Heart right ventricle (tissue), 16 donors: Measurements from ENCODE around the gene LRIG1. TPM values are rescaled to one million over a fixed set of nuclear protein-coding genes. Genes with fewer than 3 reads are reported as not detected.
"Not testable (repeated sequence)": the region's sequence is repeated elsewhere in the genome, so short reads cannot be mapped to it uniquely, and the experiment has no call there.

Source experiments
- ATAC-seq, 8 donors: fragments of 200-7000 bp; cut with Tn5 transposase; one replicate each; pipeline ENCODE4 v1.9.1; 2020; ENCODE audit warnings: mild to moderate bottlenecking in 8 of 8, moderate library complexity in 8 of 8, moderate number of reproducible peaks in 1 of 8
- DNase-seq, 2 donors: peaks; one replicate each; pipeline ENCODE4 v3.0.0-alpha.2; 2020
- H3K27ac ChIP-seq, 10 donors: fragments of 200-600 bp; sonication (generic) in 2 of 10; one replicate each; pipeline versions ENCODE4 v1.5.0 to v1.8.0; 2020 to 2022; ENCODE audit warnings: mild to moderate bottlenecking in 3 of 10
- H3K27me3 ChIP-seq, 7 donors: fragments of 200-600 bp; one replicate each; pipeline ENCODE4 v1.8.0; 2021 to 2022; ENCODE audit warnings: mild to moderate bottlenecking in 2 of 7
- H3K36me3 ChIP-seq, 9 donors: fragments of 200-600 bp; sonication (generic) in 1 of 9; one replicate each; pipeline versions ENCODE4 v1.5.0 to v1.8.0; 2020 to 2022; ENCODE audit warnings: mild to moderate bottlenecking in 2 of 9
- H3K4me1 ChIP-seq, 9 donors: fragments of 200-600 bp; sonication (generic) in 1 of 9; one replicate each; pipeline versions ENCODE4 v1.5.0 to v1.8.0; 2020 to 2022; ENCODE audit warnings: mild to moderate bottlenecking in 4 of 9
- H3K4me3 ChIP-seq, 10 donors: fragments of 200-600 bp; sonication (generic) in 2 of 10; one replicate each; pipeline versions ENCODE4 v1.5.0 to v1.8.0; 2020 to 2022; ENCODE audit warnings: mild to moderate bottlenecking in 7 of 10, moderate library complexity in 2 of 10
- H3K9me3 ChIP-seq, 11 donors: fragments of 200-600 bp in 10 of 11; sonication (generic) in 2 of 11; one replicate each; pipeline versions ENCODE4 v1.5.0 to v1.8.0; 2013 to 2022; ENCODE audit warnings: mild to moderate bottlenecking in 2 of 11, control low read depth in 1 of 11, moderate library complexity in 1 of 11
- CTCF ChIP-seq, 9 donors: fragments of 200-600 bp; sonication (generic) in 2 of 9; IDR thresholded peaks; one replicate each; pipeline versions ENCODE4 v1.5.0 to v1.8.0; 2021 to 2022; ENCODE audit warnings: antibody characterized with exemption in 9 of 9, mild to moderate bottlenecking in 5 of 9, moderate library complexity in 1 of 9
- WGBS, 2 donors: extraction: QIAGEN DNeasy Blood & Tissue Kit; methylation state at CpG; one replicate each; pipeline ENCODE4 v1.1.7; 2013; ENCODE audit warnings: inconsistent platforms in 1 of 2; 5-methylcytosine and 5-hydroxymethylcytosine counted together
- intact Hi-C, 10 donors: fragments of 100-400 bp; cut with DNase I; formaldehyde crosslinking; loops; one replicate each; pipeline versions ENCODE4 v1.11.1 to v1.14.2; 2022
- polyA plus RNA-seq, 2 donors: library from polyadenylated mRNA; stranded (reverse); fragments of 200-250 nt; gene quantifications; one replicate each; pipeline ENCODE4 v1.2.3, GENCODE V29; 2013
- total RNA-seq, 10 donors: library from RNA; stranded (reverse); fragmentation: NEBNext Ultra II Directional in 3 of 10; extraction: Animal tissue kit (Norgen Biotek cat#: 25700) in 3 of 10; gene quantifications; one replicate each; pipeline versions ENCODE4 v1.2.1 to v1.2.4, GENCODE V29; 2021 to 2023
- donor health status: Arrhythmogenic right ventricular cardiomyopathy.
- donor health status: ischemic (EF 13 %, LVEDD 7.1; RV severe dilation, severe dysfunction).
- donor health status: healthy with polysubstance abuse.
- donor health status: DM: no; HTN: yes; CAD: no.
- donor health status: DM: no; HTN: no; CAD: no.
- donor health status: ischemic (EF 25% LVEDD 6.9; RV normal size, moderate dysfunction).
- donor health status: ischemic (EF 25% LVEDD 5.7; RV mildly dilated, moderate dysfunction).
- donor health status: healthy.
- donor health status: DM: yes; HTN: yes; CAD: no.
- donor health status: Ischemic cardiomyopathy.
- donor health status: ischemic (EF 35%, LVEDD 5.7; RV mildly dilated, moderate dysfunction).
- donor health status: nonischemic (EF 11% LVEDD 7.7; RV severe dilation, severe dysfunction).
- donor health status: DM: yes; HTN: yes; CAD: no.
- donor health status: PGD.
- donor health status: ischemic (EF 29% LVEDD 5.4; RV normal size, mild dysfunction).
- donor health status: nonischemic (EF 23%, LVEDD 6.1; RV moderate dilation, normal function).

Gene LRIG1
- total and polyA plus RNA-seq, 12 donors = 23.8 to 109 (median 94.2) TPM

- TF ChIP-seq CTCF (IDR thresholded peaks at IDR 0.05) = no peak
- peak overlapping the region in 8 of 10 donors; percentile 21 to 87 (median 66) for H3K27ac ChIP-seq
- H3K36me3 ChIP-seq = no peaks in the 10 kb centered on the region
- intact Hi-C loops = no loop called here
- no peak overlapping the region for H3K4me3 ChIP-seq
- no peak for DNase-seq
- H3K4me1 ChIP-seq = peaks cover 19 to 85% (median 61%) of the 10 kb centered on the region in 9 donors
- 89 to 91% methylated on average over 1 of the region's 1 CpG for WGBS, 2 donors
- ATAC-seq = no peak
- H3K27me3 ChIP-seq = no peaks in the 10 kb centered on the region
- peaks cover 0 to 14% (median 7%) of the 10 kb centered on the region in 11 donors for H3K9me3 ChIP-seq
Observed at GRCh38 chr3:66426135-66426534, 74.7 kb downstream of the LRIG1 start.

- H3K4me3 ChIP-seq = no peak overlapping the region
- ATAC-seq (peak in 1 of 8 donors; percentile 18), DNase-seq (no peak)
- H3K27ac ChIP-seq = peak overlapping the region in 9 of 10 donors; percentile 21 to 87 (median 65)
- no peaks in the 10 kb centered on the region for H3K36me3 ChIP-seq
- 77 to 88% methylated on average over 7 of the region's 7 CpGs for WGBS, 2 donors
- intact Hi-C loops = no loop called here
- H3K4me1 ChIP-seq = peaks cover 19 to 80% (median 58%) of the 10 kb centered on the region in 9 donors
- H3K9me3 ChIP-seq = peaks cover 0 to 17% (median 7%) of the 10 kb centered on the region in 11 donors
- no peaks in the 10 kb centered on the region for H3K27me3 ChIP-seq
- no peak for TF ChIP-seq CTCF (IDR thresholded peaks at IDR 0.05)
Observed at GRCh38 chr3:66425576-66426114, 75.2 kb downstream of the LRIG1 start.

- Histone ChIP-seq H3K4me3 (no peak overlapping the region), H3K36me3 (no peaks in the 10 kb centered on the region), H3K9me3 (peaks cover 0 to 17% (median 7%) of the 10 kb centered on the region in 11 donors), H3K4me1 (peaks cover 19 to 75% (median 52%) of the 10 kb centered on the region in 9 donors), H3K27me3 (no peaks in the 10 kb centered on the region), H3K27ac (peak overlapping the region in 9 of 10 donors; percentile 21 to 87 (median 65))
- peak; percentile 62 to 81 (median 75) for ATAC-seq
- intact Hi-C loops = no loop called here
- WGBS, 2 donors = 25 to 38% methylated on average over 5 of the region's 5 CpGs
- peak; percentile 64 to 71 for DNase-seq
- TF ChIP-seq CTCF (IDR thresholded peaks at IDR 0.05) = no peak
Observed at GRCh38 chr3:66425032-66425431, 75.8 kb downstream of the LRIG1 start.

GRCh38 chr3:66423791-66424190 lies 77.0 kb downstream of the LRIG1 start:
- no peak for DNase-seq
- peaks cover 0 to 17% (median 7%) of the 10 kb centered on the region in 11 donors for H3K9me3 ChIP-seq
- no peaks in the 10 kb centered on the region for H3K27me3 ChIP-seq
- H3K36me3 ChIP-seq = no peaks in the 10 kb centered on the region
- ATAC-seq = peak in 4 of 8 donors; percentile 11 to 46 (median 27)
- H3K4me1 ChIP-seq = peaks cover 15 to 75% (median 46%) of the 10 kb centered on the region in 9 donors
- no peak overlapping the region for H3K4me3 ChIP-seq
- H3K27ac ChIP-seq = peak overlapping the region in 4 of 10 donors; percentile 29 to 87 (median 54)
- TF ChIP-seq CTCF (IDR thresholded peaks at IDR 0.05) = peak in 2 of 9 donors; percentile 9 to 10
- intact Hi-C loops = no loop called here
- 26 to 37% methylated on average over 3 of the region's 3 CpGs for WGBS, 2 donors

GRCh38 chr3:66421893-66422292 lies 78.9 kb downstream of the LRIG1 start:
- H3K27me3 ChIP-seq, ATAC-seq, H3K36me3 ChIP-seq, intact Hi-C loops, DNase-seq, H3K4me3 ChIP-seq, H3K27ac ChIP-seq: not testable (repeated sequence)
- 99 to 100% methylated on average over 3 of the region's 3 CpGs for WGBS, 2 donors
- Histone ChIP-seq H3K9me3 (peaks cover 0 to 17% (median 7%) of the 10 kb centered on the region in 11 donors), H3K4me1 (peaks cover 9 to 75% (median 44%) of the 10 kb centered on the region in 9 donors)

GRCh38 chr3:66421144-66421543 lies 79.7 kb downstream of the LRIG1 start:
- Histone ChIP-seq H3K9me3 (peaks cover 0 to 17% (median 7%) of the 10 kb centered on the region in 11 donors), H3K4me1 (peaks cover 15 to 75% (median 47%) of the 10 kb centered on the region in 9 donors)
- H3K27me3 ChIP-seq, intact Hi-C loops, H3K36me3 ChIP-seq, DNase-seq, H3K27ac ChIP-seq, ATAC-seq, H3K4me3 ChIP-seq: not testable (repeated sequence)
- 99% methylated on average over 3 of the region's 3 CpGs for WGBS, 2 donors
